Measurements from ENCODE around the gene FNDC10.
A peak's percentile ranks its signal among the peaks of the same experiment; 100 is the strongest.
"Not testable (repeated sequence)": the region's sequence is repeated elsewhere in the genome, so short reads cannot be mapped to it uniquely, and the experiment has no call there.

The FNDC10 gene

GRCh38 chr1:1567891-1568291 is 32.0 kb downstream of the FNDC10 start:
- FAIRE-seq (no peak), DNase-seq (ENCODE audit: low spot score) (no peak)

- no peak for DNase-seq (ENCODE audit: low spot score)
- FAIRE-seq = no peak
Measured at GRCh38 chr1:1567152-1567875, 32.6 kb downstream of the FNDC10 start.

- no peak for DNase-seq (ENCODE audit: low spot score)
- FAIRE-seq = no peak
Measured at GRCh38 chr1:1565340-1565739, 34.6 kb downstream of the FNDC10 start.

- FAIRE-seq (no peak), DNase-seq (ENCODE audit: low spot score) (no peak)
Measured at GRCh38 chr1:1564268-1564667, 35.7 kb downstream of the FNDC10 start.

GRCh38 chr1:1563688-1564087 is 36.2 kb downstream of the FNDC10 start:
- FAIRE-seq (no peak), DNase-seq (ENCODE audit: low spot score) (no peak)

- DNase-seq (ENCODE audit: low spot score) = no peak
- no peak for FAIRE-seq
Measured at GRCh38 chr1:1562556-1563195, 37.3 kb downstream of the FNDC10 start.

GRCh38 chr1:1561801-1562470 is 38.0 kb downstream of the FNDC10 start:
- no peak for DNase-seq (ENCODE audit: low spot score)
- no peak for FAIRE-seq

- DNase-seq (ENCODE audit: low spot score) (no peak), FAIRE-seq (no peak)
Measured at GRCh38 chr1:1560178-1560577, 39.8 kb downstream of the FNDC10 start.

GRCh38 chr1:1559066-1559465 is 40.9 kb downstream of the FNDC10 start:
- DNase-seq (ENCODE audit: low spot score) (no peak), FAIRE-seq (no peak)

GRCh38 chr1:1558591-1558990 is 41.3 kb downstream of the FNDC10 start:
- DNase-seq (ENCODE audit: low spot score) (no peak), FAIRE-seq (no peak)

GRCh38 chr1:1557688-1558087 is 42.2 kb downstream of the FNDC10 start:
- not testable (repeated sequence) for DNase-seq (ENCODE audit: low spot score); FAIRE-seq

- DNase-seq (ENCODE audit: low spot score); FAIRE-seq: not testable (repeated sequence)
Measured at GRCh38 chr1:1556961-1557360, 43.0 kb downstream of the FNDC10 start.

GRCh38 chr1:1556505-1556904 is 43.4 kb downstream of the FNDC10 start:
- FAIRE-seq = no peak

GRCh38 chr1:1554926-1555915 is 44.7 kb downstream of the FNDC10 start:
- FAIRE-seq (no peak), DNase-seq (ENCODE audit: low spot score) (peak; percentile 31)

More at GRCh38 chr1:1556505-1556904, 43.4 kb downstream of the FNDC10 start:
- no peak for DNase-seq (ENCODE audit: low spot score)

- DNase-seq (ENCODE audit: low spot score) = no peak
- FAIRE-seq = no peak
Measured at GRCh38 chr1:1554550-1554925, 45.4 kb downstream of the FNDC10 start.

GRCh38 chr1:1553821-1554494 is 46.0 kb downstream of the FNDC10 start:
- DNase-seq (ENCODE audit: low spot score) = no peak
- FAIRE-seq = no peak

- FAIRE-seq (no peak), DNase-seq (ENCODE audit: low spot score) (no peak)
Measured at GRCh38 chr1:1552263-1552639, 47.7 kb downstream of the FNDC10 start.

- DNase-seq (ENCODE audit: low spot score) (no peak), FAIRE-seq (no peak)
Measured at GRCh38 chr1:1551524-1552262, 48.2 kb downstream of the FNDC10 start.

- FAIRE-seq (no peak), DNase-seq (ENCODE audit: low spot score) (no peak)
Measured at GRCh38 chr1:1550591-1551432, 49.1 kb downstream of the FNDC10 start.
